GM12878 (cell line): ENCODE results near the gene ARRDC4. TPM values are rescaled to one million over a fixed set of nuclear protein-coding genes. Genes with fewer than 3 reads are reported as not detected.

Experiments
- ATAC-seq: fragments of 200-7000 bp; cut with Tn5 transposase; 3 replicates; pipeline ENCODE4 v1.9.1; 2020; ENCODE audit warnings: mild to moderate bottlenecking, moderate library complexity
- BruUV-seq: library from RNA; stranded (reverse); fragments of 400-500 nt; replicated peaks from 2 replicates; lab custom pipeline; 2021; lab: Mats Ljungman, UMichigan
- CTCF ChIA-PET: fragments of 300-600 bp; sonication (Branson Sonifier 250); formaldehyde crosslinking; extraction: SDS; loops from one replicate; lab custom pipeline; 2021; ENCODE audit warnings: inconsistent platforms; lab: Yijun Ruan, JAX
- POLR2A ChIA-PET: fragments of 350-600 bp; formaldehyde crosslinking; extraction: SDS; loops from one replicate; lab custom pipeline; 2021; ENCODE audit warnings: inconsistent platforms; lab: Charles Lee
- RAD21 ChIA-PET: fragments of 300-600 bp; sonication (Branson Sonifier 250); formaldehyde crosslinking; loops from one replicate; lab custom pipeline; 2023; ENCODE audit warnings: antibody characterized with exemption; ENCODE audit not compliant: unreplicated experiment; lab: Charles Lee
- SMC1A ChIA-PET: fragments of 300-600 bp; sonication (Branson Sonifier 250); formaldehyde crosslinking; loops from one replicate; lab custom pipeline; 2023; ENCODE audit not compliant: unreplicated experiment, uncharacterized antibody; lab: Charles Lee
- DNase-seq: peaks from one replicate; pipeline ENCODE4 v3.0.0-alpha.2; 2011; ENCODE audit warnings: low read depth, low spot score
- FAIRE-seq: peaks from 3 replicates; lab custom pipeline; 2011; peaks lifted over from hg19 to GRCh38; lab: Jason Lieb, UNC
- H2AFZ ChIP-seq: 2 replicates; pipeline ENCODE4 v1.6.0; 2011; ENCODE audit warnings: low read depth, low read length, control low read depth; ENCODE audit not compliant: control insufficient read depth
- H3K27ac ChIP-seq: 2 replicates; pipeline ENCODE4 v1.5.1; 2011; ENCODE audit warnings: control low read depth; ENCODE audit not compliant: control insufficient read depth, insufficient read depth
- H3K27me3 ChIP-seq, 2 experiments: replicated peaks in 1 of 2; 2 replicates each; pipeline versions ENCODE4 v1.6.0 to v1.6.1; 2011; ENCODE audit warnings: low read length in 1 of 2; ENCODE audit not compliant: control insufficient read depth in 2 of 2, insufficient read depth in 2 of 2
- H3K36me3 ChIP-seq, 2 experiments: 2 replicates each; pipeline ENCODE4 v1.5.1; 2011; ENCODE audit warnings: low read length in 1 of 2; ENCODE audit not compliant: control insufficient read depth in 2 of 2, insufficient read depth in 2 of 2
- H3K4me1 ChIP-seq: 2 replicates; pipeline ENCODE4 v1.6.1; 2011; ENCODE audit warnings: mild to moderate bottlenecking, low read length, moderate library complexity, mixed read lengths; ENCODE audit not compliant: control insufficient read depth, insufficient read depth
- H3K4me2 ChIP-seq: 2 replicates; pipeline ENCODE4 v1.6.0; 2011; ENCODE audit warnings: control low read depth; ENCODE audit not compliant: control insufficient read depth, insufficient read depth
- H3K4me3 ChIP-seq: fragments of 200-600 bp; sonication (generic); 2 replicates; pipeline ENCODE4 v1.5.1; 2016
- H3K79me2 ChIP-seq: 2 replicates; pipeline ENCODE4 v1.6.0; 2011; ENCODE audit warnings: low read length; ENCODE audit not compliant: control insufficient read depth, insufficient read depth
- H3K9ac ChIP-seq: 2 replicates; pipeline ENCODE4 v1.8.0; 2011; ENCODE audit warnings: low read length, control low read depth, mixed read lengths; ENCODE audit not compliant: control insufficient read depth, insufficient read depth
- H3K9me3 ChIP-seq: replicated peaks from 3 replicates; pipeline ENCODE4 v1.5.1; 2011; ENCODE audit warnings: mild to moderate bottlenecking, low read length; ENCODE audit not compliant: control insufficient read depth, insufficient read depth
- H4K20me1 ChIP-seq: 2 replicates; pipeline ENCODE4 v1.6.0; 2011; ENCODE audit not compliant: control insufficient read depth, insufficient read depth
- ASH2L ChIP-seq: fragments of 300-600, 200-600 bp; sonication (generic); IDR thresholded peaks from 2 replicates; pipeline ENCODE4 v1.6.1; 2017; ENCODE audit warnings: low read depth, mild to moderate bottlenecking, borderline replicate concordance
- BRCA1 ChIP-seq: IDR thresholded peaks from 2 replicates; pipeline ENCODE4 v1.6.1; 2011; ENCODE audit warnings: low read depth, low read length, improper control_type of control experiment
- EGR1 ChIP-seq, 2 experiments: IDR thresholded peaks; 1 replicate in 1 of 2; 2 replicates in 1 of 2; pipeline ENCODE4 v1.6.1; 2011 to 2012; ENCODE audit warnings: low read depth in 2 of 2, low read length in 2 of 2, borderline replicate concordance in 1 of 2, mild to moderate bottlenecking in 1 of 2, moderate library complexity in 1 of 2
- FOXM1 ChIP-seq: IDR thresholded peaks from 2 replicates; pipeline ENCODE4 v1.6.1; 2012; ENCODE audit warnings: low read depth, mild to moderate bottlenecking, inconsistent platforms, low read length, moderate library complexity
- HDGF ChIP-seq: fragments of 450-650 bp; IDR thresholded peaks from 2 replicates; pipeline ENCODE4 v1.6.1; 2016; ENCODE audit warnings: antibody characterized with exemption
- MEF2A ChIP-seq: IDR thresholded peaks from 2 replicates; pipeline ENCODE4 v1.6.1; 2011; ENCODE audit warnings: low read depth, mild to moderate bottlenecking, low read length, moderate library complexity; ENCODE audit not compliant: insufficient read depth
- MYC ChIP-seq: IDR thresholded peaks from 2 replicates; pipeline ENCODE4 v1.6.1; 2011; ENCODE audit warnings: mild to moderate bottlenecking, low read length, moderate library complexity, inconsistent platforms; ENCODE audit not compliant: insufficient read depth, insufficient replicate concordance, insufficient read length, severe bottlenecking
- PAX8 ChIP-seq: fragments of 450-650 bp; IDR thresholded peaks from 2 replicates; pipeline ENCODE4 v1.6.1; 2017; ENCODE audit warnings: mild to moderate bottlenecking, moderate library complexity
- RUNX3 ChIP-seq: IDR thresholded peaks from 2 replicates; pipeline ENCODE4 v1.6.1; 2012; ENCODE audit warnings: low read length, inconsistent platforms
- SMAD1 ChIP-seq: fragments of 450-650 bp; IDR thresholded peaks from 2 replicates; pipeline ENCODE4 v1.6.1; 2018; ENCODE audit warnings: mild to moderate bottlenecking, low read depth; ENCODE audit not compliant: partially characterized antibody
- SREBF2 ChIP-seq: IDR thresholded peaks from 2 replicates; pipeline ENCODE4 v1.6.1; 2012; ENCODE audit warnings: mild to moderate bottlenecking, low read length
- SRF ChIP-seq, 2 experiments: IDR thresholded peaks; 2 replicates each; pipeline ENCODE4 v1.6.1; 2011; ENCODE audit warnings: low read depth in 2 of 2, low read length in 2 of 2, mild to moderate bottlenecking in 1 of 2, moderate library complexity in 1 of 2
- SUPT20H ChIP-seq: IDR thresholded peaks from 2 replicates; pipeline ENCODE4 v1.6.1; 2011; ENCODE audit warnings: low read depth, mild to moderate bottlenecking, low read length, moderate library complexity, borderline replicate concordance; ENCODE audit not compliant: control insufficient read depth
- YBX1 ChIP-seq: fragments of 450-650 bp; IDR thresholded peaks from 2 replicates; pipeline ENCODE4 v1.6.1; 2016; ENCODE audit warnings: antibody characterized with exemption
- ZNF217 ChIP-seq: fragments of 450-650 bp; IDR thresholded peaks from 2 replicates; pipeline ENCODE4 v1.6.1; 2017; ENCODE audit warnings: antibody characterized with exemption, mild to moderate bottlenecking
- ZNF24 ChIP-seq: fragments of 450-650 bp; IDR thresholded peaks from 2 replicates; pipeline ENCODE4 v1.6.1; 2017; ENCODE audit warnings: antibody characterized with exemption, mild to moderate bottlenecking
- ZNF622 ChIP-seq: fragments of 450-650 bp; IDR thresholded peaks from 2 replicates; pipeline ENCODE4 v1.6.1; 2017; ENCODE audit warnings: mild to moderate bottlenecking, inconsistent platforms
- WGBS: methylation state at CpG from one replicate; pipeline ENCODE4 v1.1.6; 2016; ENCODE audit warnings: low lambda C conversion rate; ENCODE audit not compliant: insufficient replicate concordance, insufficient coverage; ENCODE audit errors: missing lambda C conversion rate; 5-methylcytosine and 5-hydroxymethylcytosine counted together
- in situ Hi-C: fragments of 300-500 bp; cut with MboI; formaldehyde crosslinking; loops from 9 replicates; pipeline ENCODE4 v1.14.3; 2018; ENCODE audit warnings: mixed read lengths
- intact Hi-C: fragments of 100-400 bp; cut with micrococcal nuclease; formaldehyde crosslinking; loops from one replicate; pipeline ENCODE4 v1.14.2; 2022; ENCODE audit not compliant: unreplicated experiment
- polyA plus RNA-seq, 11 experiments: library from polyadenylated mRNA; depleted of rRNA in 4 of 11; unstranded in 6 of 11; stranded (reverse) in 5 of 11; fragments of >200 nt; fragmentation: Nextera tagmentation in 4 of 11; fragmentation: Illumina TruSeq in 1 of 11; extraction: Ambion mirVana in 4 of 11; extraction: Trizol in 1 of 11; gene quantifications; 1 replicate in 1 of 11; 2 replicates in 10 of 11; pipeline versions ENCODE4 v1.2.1 to v1.2.3, GENCODE V29; 2011 to 2016; ENCODE audit warnings: inconsistent platforms in 2 of 11, missing spikeins in 2 of 11, low read depth in 1 of 11
- total RNA-seq, 4 experiments: library from RNA; depleted of rRNA in 3 of 4; stranded (reverse); fragments of >200 nt in 3 of 4; fragmentation: Illumina TruSeq in 1 of 4; extraction: Trizol in 1 of 4; gene quantifications; 2 replicates each; pipeline versions ENCODE4 v1.2.1 to v1.2.3, GENCODE V29; 2013 to 2021
- TF ChIP-seq, protein P1 (sequence below): fragments of 450-650 bp; IDR thresholded peaks from 2 replicates; pipeline ENCODE4 v1.6.1; 2018; ENCODE audit warnings: mild to moderate bottlenecking, low read depth, moderate library complexity; ENCODE audit not compliant: partially characterized antibody
- TF ChIP-seq, protein P2 (sequence below): fragments of 150-350 bp; IDR thresholded peaks from 2 replicates; pipeline ENCODE4 v1.6.1; 2014; ENCODE audit warnings: mild to moderate bottlenecking, low read depth, low read length
- TF ChIP-seq, protein P3 (sequence below): IDR thresholded peaks from 2 replicates; pipeline ENCODE4 v1.6.1; 2012; ENCODE audit warnings: low read length, inconsistent platforms

ARRDC4 gene
- total and polyA plus RNA-seq, 10 of the 15 experiments (the other 5 are each of a cell fraction or from before 2014, with no cell fraction given), result 0.03 to 0.54 (median 0.07) TPM

DNA sequence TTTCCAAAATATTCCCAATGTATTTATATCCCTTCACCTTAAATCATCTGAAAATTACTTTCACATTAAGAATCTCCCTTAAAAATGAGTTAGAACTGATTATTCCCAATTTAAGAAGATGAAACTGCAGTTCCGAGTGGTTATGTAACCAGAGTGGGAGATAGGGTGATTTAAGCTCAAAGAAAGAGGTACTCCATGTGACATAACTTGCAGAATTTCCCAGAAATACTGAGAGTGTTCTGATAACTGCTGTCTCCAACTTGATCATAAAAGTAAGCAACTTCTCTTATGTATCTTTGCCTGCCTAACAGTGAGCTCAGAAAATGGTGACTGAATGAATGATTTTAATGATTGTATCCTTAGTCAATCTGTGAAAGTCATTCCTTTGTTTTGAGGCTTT is 32.3 kb downstream of the ARRDC4 start (continued):
- TF ChIP-seq, protein P1, sequence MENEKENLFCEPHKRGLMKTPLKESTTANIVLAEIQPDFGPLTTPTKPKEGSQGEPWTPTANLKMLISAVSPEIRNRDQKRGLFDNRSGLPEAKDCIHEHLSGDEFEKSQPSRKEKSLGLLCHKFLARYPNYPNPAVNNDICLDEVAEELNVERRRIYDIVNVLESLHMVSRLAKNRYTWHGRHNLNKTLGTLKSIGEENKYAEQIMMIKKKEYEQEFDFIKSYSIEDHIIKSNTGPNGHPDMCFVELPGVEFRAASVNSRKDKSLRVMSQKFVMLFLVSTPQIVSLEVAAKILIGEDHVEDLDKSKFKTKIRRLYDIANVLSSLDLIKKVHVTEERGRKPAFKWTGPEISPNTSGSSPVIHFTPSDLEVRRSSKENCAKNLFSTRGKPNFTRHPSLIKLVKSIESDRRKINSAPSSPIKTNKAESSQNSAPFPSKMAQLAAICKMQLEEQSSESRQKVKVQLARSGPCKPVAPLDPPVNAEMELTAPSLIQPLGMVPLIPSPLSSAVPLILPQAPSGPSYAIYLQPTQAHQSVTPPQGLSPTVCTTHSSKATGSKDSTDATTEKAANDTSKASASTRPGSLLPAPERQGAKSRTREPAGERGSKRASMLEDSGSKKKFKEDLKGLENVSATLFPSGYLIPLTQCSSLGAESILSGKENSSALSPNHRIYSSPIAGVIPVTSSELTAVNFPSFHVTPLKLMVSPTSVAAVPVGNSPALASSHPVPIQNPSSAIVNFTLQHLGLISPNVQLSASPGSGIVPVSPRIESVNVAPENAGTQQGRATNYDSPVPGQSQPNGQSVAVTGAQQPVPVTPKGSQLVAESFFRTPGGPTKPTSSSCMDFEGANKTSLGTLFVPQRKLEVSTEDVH, result no peak
- TF ChIP-seq, protein P2, sequence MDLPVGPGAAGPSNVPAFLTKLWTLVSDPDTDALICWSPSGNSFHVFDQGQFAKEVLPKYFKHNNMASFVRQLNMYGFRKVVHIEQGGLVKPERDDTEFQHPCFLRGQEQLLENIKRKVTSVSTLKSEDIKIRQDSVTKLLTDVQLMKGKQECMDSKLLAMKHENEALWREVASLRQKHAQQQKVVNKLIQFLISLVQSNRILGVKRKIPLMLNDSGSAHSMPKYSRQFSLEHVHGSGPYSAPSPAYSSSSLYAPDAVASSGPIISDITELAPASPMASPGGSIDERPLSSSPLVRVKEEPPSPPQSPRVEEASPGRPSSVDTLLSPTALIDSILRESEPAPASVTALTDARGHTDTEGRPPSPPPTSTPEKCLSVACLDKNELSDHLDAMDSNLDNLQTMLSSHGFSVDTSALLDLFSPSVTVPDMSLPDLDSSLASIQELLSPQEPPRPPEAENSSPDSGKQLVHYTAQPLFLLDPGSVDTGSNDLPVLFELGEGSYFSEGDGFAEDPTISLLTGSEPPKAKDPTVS, result no peak
- TF ChIP-seq FOXM1 (no peak), HDGF (no peak)

DNA sequence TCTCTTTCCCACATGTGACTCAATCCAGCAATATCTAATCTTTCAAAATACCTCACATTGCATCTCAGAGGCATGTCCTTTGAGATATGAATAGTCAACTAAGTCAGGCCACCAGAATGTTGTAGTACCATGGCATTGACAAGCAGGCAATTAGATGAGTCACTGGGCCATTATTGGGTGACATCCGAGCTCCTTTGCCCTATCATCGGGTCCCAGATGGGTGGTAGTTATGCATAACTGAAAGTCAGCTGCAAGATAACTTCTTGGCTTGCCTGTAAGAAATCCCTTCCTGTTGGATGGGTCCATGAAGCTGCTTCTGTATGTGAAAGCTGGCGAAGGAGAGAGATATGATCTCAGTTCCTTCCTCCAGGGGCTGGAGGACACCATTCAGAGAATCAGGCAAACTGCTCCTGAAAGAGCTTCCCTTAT is 32.8 kb downstream of the ARRDC4 start:
- Histone ChIP-seq H3K27ac (no peak overlapping the region), H3K79me2 (no peaks in the 10 kb centered on the region), H3K27me3 (no peaks in the 10 kb centered on the region), H3K36me3 (no peaks in the 10 kb centered on the region), H3K9ac (no peak overlapping the region), H3K4me1 (no peaks in the 10 kb centered on the region), H3K4me3 (no peak overlapping the region), H3K9me3 (no peaks in the 10 kb centered on the region), H4K20me1 (no peaks in the 10 kb centered on the region), H2AFZ (no peak overlapping the region), H3K4me2 (no peak overlapping the region)
- 1% methylated on average over 3 of the region's 3 CpGs for WGBS
- no peak for ATAC-seq
- no peak for DNase-seq
- in situ Hi-C loops (no loop called here), intact Hi-C loops (no loop called here)
- ChIA-PET SMC1A (no interaction called here), POLR2A (no interaction called here), RAD21 (no interaction called here), CTCF (no interaction called here)
- BruUV-seq, result no TSS peak
- no peak for FAIRE-seq
- no peak for TF ChIP-seq RUNX3
- TF ChIP-seq ZNF24, result no peak
- TF ChIP-seq PAX8, result no peak
- no peak for TF ChIP-seq SREBF2
- no peak for TF ChIP-seq SRF (IDR thresholded peaks at IDR 0.05; ENCODE audit: low read depth in 2 of 2, low read length in 2 of 2)
- TF ChIP-seq MEF2A, result no peak
- TF ChIP-seq ZNF622, result no peak
- no peak for TF ChIP-seq ASH2L
- TF ChIP-seq SUPT20H, result no peak
- no peak for TF ChIP-seq ZNF217
- no peak for TF ChIP-seq EGR1 (IDR thresholded peaks at IDR 0.05; ENCODE audit: borderline replicate concordance in 1 of 2, low read depth in 2 of 2, low read length in 2 of 2)
- TF ChIP-seq BRCA1, result no peak
- TF ChIP-seq SMAD1, result no peak
- TF ChIP-seq, protein P3, sequence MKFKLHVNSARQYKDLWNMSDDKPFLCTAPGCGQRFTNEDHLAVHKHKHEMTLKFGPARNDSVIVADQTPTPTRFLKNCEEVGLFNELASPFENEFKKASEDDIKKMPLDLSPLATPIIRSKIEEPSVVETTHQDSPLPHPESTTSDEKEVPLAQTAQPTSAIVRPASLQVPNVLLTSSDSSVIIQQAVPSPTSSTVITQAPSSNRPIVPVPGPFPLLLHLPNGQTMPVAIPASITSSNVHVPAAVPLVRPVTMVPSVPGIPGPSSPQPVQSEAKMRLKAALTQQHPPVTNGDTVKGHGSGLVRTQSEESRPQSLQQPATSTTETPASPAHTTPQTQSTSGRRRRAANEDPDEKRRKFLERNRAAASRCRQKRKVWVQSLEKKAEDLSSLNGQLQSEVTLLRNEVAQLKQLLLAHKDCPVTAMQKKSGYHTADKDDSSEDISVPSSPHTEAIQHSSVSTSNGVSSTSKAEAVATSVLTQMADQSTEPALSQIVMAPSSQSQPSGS, result no peak
- no peak for TF ChIP-seq MYC
- no peak for TF ChIP-seq YBX1
